COR-L47 (cell line): ENCODE results near the gene BRPF3.

Experiments used
- DNase-seq: peaks from one replicate; lab custom pipeline; 2025; lab: John Stamatoyannopoulos, UW

The BRPF3 gene

DNA sequence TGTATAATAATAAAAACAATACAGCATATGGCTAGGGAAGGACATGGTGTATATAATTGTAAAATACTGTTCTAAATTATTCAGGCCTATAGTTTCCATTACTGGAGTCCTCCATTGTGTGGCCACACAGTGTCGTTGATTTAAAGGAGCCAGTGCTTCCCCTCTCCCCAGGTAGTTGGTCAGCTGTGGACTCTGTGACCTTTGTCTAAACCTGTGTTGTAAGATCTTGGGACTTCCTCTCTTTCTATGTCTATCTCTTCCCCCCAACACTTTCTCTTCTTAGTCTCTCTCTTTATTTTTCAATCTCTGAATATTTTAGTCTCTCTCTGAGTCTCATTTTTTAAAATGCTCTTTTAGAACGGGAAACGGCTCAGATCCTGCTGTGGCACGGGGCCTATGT, 35.6 kb downstream of the BRPF3 start:
- DNase-seq: no peak

DNA sequence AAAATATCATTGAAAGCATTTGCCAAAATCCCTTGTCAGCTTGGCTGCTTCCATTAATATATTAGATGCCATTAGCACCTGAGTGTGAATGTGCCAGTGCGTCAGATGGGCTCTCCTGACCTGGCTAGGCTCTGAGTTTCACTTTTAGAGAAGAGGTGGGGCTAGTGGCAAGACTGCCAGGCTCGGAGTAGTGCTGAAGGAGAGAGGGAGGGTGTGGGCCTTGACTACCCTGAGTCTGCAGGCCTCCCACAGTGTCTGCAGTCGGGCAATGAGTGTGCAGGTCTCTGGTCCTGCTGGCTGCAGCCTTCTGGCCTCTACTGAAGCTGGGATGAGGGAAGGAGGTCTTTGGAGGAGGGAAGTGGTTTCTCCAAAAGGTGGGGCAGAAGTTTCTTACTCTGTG, 38.8 kb downstream of the BRPF3 start:
- DNase-seq: no peak

DNA sequence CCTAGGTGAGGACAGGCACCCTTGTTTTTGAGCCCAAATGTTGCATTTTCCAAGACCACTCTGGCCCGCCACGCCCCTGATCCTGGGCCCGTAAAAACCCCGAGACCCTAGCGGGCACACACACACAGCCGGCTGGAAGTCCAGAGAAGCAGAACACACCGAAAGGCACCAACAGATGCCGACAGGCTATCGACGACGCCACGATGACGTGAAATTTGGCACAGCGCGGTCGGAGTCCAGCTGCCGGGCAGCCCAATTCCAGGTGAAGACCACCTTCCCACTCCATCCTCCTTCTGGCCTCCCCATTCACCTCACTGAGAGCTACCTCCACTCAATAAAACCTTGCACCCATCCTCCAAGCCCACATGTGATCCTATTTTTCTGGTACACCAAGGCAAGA, 39.3 kb downstream of the BRPF3 start:
- DNase-seq: no peak

DNA sequence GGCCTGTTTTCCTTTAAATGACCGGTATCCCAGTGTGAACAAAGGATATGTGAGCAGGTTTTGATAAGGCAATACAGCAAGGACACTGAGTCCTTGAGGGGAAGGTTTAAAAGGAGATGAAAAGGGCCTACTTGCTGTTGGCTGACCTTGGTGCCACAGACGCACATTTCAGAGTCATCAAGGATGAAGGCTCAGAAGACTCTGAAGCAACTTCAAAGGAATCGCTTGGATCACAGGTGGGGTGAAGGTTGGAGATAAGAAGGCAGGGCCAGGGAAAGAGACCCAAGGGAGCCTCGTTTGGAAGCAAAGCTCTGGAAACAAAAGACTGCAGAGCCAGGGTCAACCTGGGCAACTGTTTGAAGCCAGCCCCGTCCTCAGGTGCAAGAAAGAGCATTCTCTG, 43.2 kb downstream of the BRPF3 start:
- no peak for DNase-seq

DNA sequence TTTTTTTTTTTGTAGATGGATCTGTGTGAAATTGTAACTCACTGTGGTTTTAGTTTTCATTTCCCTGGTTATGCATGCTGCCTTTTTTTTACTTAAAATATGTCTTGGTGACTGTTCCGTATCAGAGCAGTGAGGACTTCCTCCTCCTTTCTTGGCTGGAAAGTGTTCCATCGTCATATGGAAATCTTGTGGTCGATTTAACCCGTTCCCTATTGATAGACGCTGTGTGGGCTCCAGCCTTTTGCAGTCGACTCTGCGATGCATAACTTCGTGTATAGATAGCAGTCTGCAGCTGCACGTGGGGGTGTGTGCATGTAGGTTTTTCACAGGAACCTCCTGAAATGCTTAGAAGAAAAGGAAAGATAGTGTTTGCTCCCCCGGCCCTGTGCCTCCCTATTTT, 45.2 kb downstream of the BRPF3 start:
- DNase-seq: no peak

DNA sequence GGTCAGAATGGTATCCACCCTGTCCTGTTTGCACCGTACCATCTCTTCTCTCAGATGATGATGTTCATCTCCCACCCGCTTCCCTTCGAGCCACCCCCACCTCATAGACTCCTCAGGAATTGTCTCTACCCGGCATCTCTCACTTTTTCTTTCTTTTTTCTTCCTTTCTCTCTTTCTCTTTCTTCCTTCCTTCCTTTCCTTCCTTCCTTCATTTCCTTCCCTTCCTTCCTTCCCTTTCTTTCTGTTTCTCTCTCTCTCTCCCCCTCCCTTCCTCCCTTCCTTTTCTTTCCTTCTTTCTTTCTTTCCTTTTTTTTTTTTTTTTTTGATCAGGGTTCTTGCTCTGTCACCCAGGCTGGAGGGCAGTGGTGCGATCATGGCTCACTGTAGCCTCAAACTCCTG, 45.6 kb downstream of the BRPF3 start:
- DNase-seq: no peak

DNA sequence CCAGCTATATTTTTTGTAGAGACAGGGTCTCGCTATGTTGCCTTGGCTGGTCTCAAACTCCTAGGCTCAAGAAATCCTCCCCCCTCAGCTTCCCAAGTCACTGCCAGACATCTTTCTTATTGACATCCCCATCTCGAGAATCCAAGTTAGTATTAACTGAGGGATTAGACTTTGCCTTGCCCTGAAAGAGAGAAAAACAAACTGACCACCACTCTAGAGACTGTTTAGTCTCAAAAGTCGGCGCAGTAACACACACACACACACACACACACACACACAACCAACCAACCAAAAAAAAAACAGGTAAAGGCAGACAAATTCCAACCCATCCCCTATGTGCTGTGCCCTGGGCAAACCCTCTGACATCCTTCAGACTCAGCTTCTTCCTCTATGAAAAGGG, 46.1 kb downstream of the BRPF3 start:
- no peak for DNase-seq

DNA sequence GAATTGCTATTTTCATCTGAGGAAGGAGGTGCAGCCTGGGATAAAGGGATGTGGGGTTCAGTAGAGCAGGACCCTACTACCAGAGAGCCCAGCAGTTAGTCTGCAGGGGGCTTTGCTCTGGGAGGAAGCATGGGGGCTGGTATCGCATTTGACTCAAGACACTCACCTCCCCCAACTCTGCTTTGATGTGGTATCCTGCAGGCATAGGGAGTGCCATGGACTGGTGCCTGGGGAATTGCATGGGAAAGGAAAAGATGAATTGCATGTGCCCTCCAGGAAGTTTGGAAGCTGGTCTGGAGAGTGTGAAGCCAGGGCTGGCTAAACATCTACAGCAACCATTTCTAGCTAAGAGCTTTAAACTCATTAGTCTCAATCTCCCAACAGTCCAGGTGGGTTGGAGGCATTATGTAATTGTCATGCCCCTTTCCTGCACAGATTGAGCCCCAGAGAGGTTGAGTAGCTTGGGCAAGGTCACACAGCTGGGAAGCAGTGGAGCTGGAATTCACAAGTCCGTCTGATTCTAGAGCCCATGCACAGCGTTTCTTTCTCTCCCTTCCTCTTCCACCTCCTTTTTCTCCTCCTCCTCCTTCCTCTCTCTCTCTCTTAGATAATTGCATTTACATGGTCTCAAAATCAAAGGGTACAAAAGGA, 47.1 kb downstream of the BRPF3 start:
- DNase-seq: no peak

DNA sequence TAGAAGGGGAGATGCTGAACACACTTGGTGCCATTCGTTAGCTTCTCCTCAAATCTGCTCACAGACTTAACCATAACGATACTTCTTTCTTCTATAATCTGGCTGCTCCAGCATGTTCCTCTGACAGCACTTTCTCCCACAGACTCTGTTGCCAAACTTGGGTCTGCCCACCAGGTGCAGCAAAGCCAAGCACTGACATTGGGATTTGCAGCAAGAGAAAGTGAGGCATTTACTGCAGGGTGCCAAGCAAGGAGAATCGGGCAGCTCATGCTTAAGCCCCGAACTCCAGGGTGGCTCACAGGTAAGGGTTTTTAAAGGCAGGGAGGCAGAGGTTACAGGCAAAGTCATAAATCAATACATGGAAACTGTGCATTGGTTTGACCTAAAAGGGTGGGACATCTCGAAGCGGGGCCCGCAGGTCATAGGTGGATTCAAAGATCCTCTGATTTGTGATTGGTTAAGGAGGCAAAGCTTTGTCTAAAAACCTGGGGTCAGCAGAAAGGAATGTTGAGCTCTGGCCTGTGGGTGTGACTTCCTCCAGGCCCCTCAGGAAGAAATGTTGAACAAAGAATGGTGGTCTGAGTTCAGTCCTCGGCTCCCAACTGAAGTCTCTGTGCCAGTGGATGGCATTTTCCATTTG, 48.2 kb downstream of the BRPF3 start:
- no peak for DNase-seq

DNA sequence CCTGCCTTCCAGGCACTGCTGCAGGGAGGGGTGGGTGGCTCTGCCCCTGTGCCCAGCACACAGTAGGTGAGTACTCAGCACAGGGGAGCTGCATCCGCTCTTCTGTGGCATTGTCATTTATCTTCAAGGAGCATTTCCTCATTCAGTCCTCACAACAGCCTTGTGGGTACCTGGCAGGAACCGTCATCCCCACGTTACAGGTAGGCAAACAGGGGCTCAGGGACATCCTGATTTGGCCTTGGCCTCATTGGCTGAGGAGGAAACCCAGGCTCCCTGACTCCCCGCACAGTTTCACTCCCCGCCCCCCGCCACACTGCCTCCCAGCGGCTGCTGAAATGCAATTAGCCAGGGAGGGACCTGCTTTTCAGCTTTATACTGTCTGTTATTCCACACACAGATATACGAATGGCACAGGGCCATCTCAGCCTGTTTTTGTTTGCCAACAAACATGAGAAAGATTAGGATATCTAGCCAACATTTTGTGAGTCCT, 49.1 kb downstream of the BRPF3 start:
- DNase-seq: peak; percentile 45

DNA sequence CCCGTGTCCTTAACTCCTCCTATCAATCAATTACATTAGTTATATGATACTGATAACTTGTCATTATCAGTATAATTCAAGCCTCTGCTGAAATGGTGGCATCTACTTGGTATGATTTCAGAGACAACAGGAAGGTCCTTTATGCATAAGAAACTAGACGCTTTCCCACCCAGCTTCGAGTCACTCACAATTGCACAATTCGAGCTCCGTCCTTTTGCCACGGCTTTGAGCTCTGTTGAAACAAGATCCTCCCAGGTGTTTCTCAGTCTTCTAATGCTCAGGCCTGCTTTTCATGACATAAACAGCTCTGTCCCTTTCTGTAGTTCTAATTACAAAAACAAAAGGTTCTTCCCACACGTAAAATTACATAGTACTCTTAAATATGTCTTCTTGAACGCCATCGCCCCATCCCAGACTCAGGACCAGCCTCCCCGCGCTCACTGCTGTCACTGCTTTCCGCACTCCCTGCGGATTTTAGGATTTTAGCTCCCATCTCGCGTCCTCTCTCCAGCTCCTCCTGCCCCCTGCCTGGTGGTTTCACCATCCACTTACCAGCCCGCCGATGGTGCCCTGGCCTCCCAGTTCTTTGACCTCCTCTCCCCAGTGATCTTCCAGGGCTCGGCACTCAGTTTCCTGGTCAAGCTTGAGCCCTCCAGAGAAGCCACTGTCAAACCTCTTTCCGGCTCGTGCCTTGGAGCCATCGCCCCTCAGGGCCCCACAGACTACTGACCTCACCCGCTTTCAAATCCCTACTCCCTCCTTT, 50.1 kb downstream of the BRPF3 start:
- no peak for DNase-seq

DNA sequence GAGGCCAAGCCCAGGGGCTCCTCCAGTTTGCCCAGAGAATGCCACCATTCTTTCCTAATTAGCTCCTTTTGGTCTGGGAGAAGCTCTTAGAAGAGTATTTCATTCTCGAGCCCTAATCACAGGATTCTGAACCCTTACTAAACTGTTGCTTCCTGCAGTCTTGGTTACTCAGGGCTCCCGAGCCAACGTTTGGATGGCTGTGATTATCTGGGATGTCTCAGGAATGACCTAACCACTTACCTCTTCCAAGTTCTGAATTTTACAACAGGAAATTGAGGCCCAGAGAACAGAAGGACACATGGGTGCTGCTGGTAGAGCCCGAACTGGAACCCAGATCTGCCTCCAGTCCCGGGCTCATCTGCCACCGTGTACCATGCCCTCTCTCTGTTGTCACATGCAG, 51.1 kb downstream of the BRPF3 start:
- no peak for DNase-seq

DNA sequence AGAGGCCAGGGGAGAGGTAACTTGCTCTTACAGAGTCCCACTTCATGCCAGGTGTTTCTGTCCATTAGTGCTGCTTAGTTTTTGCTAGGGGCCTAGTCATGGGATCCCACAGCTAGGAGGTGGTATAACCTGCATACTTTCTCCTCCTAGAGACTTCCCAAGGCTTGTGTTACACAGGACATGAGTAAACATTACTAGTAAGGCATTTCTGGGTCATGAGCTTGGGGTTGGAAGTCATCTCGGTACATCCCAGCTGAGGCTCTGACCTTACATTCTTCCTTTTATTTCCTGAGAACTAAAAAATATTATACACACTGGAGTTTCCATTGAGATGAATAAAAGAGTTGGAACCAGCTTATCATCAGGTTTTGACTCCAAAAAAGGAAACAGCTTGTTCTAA, 52.4 kb downstream of the BRPF3 start:
- no peak for DNase-seq

DNA sequence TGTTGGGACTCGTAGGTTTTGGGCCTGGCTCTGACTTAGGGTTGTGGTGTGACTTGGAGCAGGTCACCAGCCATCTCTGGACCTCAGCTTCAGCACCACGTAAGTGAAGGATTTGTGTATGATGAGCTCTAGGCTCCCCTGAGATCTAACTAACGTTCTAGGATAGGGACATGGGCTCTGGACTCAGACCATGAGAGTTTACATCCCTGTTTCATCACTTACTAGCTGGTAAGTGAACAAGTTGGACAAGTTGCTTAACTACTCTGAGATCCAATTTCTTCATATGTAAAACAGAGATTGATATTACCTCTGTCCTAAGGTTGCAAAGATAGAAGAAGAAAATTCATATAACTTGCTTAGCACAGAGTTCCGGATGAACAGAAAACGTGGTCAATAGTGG, 53.0 kb downstream of the BRPF3 start:
- no peak for DNase-seq

DNA sequence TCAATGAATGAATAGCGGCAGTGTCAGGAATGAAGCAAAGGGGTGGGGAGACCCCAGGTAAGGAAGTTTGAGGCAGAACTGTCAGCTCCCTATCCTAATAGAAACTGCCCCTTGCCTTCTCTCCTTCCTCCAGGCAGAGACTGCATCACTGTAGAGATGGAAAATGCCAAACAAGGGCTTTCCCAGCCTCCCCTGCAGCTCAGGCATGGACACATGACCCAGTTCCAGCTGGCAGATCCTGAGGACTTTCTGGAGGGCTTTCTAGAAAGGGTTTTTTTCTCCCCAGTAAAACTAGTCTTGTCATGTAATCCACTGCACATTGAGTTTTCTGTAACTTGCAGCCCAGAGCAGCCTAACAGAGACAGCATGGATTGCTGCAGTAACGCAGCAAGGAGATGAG, 55.5 kb downstream of the BRPF3 start:
- DNase-seq: no peak

DNA sequence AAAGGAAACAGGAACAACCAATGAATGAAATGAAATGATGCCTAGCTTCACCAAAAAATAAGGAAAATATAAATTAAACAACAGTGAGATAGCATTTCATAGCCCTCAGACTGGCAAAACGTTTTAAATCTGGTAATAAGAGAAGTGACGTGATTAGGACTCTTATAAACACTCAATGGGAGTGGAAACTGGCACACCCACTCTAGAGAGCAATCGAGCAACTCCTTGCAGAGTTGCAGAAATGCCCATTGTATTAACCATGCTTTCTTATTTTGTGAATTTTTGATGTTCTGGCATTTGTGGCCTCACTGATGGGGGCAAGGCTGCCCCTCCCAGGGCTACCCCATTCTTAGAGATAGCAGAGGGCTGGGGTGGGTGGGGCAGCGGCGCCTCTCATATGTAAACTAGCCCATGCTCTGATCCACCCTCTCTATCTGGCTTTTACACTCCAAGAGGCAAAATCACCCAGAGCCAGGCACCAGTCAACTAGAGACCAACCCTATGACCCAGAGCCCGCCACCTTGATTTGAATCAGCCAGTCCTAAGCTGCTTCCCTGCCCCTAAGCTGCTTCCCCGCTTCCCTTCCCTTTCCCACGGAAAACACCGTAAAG, 67.0 kb downstream of the BRPF3 start:
- no peak for DNase-seq

DNA sequence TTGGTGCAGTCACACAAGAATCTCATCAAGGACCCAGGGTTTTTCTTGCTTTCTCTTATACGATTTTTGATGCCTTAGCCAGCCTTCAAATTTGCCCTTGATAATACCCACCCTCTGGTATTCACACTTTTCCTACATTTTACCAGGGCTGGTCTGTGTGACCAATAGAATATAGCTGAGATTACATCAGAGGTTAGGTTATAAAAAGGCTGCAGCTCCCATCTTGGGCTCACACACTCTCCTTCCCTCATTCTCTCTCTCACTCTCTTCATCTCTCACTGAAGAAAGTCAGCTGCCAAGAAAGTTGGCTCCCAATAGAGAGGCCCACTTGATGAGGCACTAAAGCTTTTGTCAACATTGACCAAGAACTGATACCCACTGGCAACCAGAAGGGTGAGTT, 69.2 kb downstream of the BRPF3 start:
- no peak for DNase-seq

DNA sequence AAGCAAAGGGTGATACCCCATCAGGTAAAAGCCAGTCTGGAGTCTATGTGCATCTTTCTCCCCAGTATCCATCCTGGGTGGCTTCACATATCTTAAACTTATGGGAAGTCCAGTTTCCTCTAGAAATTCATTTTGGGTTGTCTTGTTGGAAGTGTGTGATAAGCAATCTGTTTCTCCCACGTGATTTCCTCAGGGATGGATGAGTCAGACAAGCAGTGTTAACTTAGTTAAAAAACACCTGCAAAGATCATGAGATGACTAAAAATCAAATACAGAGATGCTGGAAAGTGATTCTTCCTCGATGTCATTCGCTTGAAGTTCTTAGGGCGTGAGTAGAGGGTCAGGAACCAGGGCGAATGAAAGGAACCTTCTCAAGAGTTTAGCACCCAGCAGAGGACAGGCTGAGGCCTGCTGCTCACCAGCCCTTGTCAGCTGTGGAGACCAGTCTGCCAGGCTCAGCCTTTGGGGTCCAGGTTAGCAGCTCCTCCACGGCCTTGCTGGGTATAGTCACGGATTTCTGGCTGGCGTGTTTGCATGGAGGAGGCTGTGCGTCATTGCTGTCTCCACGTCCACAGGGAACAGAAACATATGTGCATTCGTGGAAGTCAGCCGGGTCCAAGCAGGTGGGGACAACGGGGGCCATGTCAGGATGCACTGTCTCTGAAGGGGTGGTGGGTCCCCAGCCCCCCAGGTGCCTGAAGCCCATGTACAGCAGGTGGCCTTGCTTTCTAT, 70.5 kb downstream of the BRPF3 start:
- DNase-seq: no peak

DNA sequence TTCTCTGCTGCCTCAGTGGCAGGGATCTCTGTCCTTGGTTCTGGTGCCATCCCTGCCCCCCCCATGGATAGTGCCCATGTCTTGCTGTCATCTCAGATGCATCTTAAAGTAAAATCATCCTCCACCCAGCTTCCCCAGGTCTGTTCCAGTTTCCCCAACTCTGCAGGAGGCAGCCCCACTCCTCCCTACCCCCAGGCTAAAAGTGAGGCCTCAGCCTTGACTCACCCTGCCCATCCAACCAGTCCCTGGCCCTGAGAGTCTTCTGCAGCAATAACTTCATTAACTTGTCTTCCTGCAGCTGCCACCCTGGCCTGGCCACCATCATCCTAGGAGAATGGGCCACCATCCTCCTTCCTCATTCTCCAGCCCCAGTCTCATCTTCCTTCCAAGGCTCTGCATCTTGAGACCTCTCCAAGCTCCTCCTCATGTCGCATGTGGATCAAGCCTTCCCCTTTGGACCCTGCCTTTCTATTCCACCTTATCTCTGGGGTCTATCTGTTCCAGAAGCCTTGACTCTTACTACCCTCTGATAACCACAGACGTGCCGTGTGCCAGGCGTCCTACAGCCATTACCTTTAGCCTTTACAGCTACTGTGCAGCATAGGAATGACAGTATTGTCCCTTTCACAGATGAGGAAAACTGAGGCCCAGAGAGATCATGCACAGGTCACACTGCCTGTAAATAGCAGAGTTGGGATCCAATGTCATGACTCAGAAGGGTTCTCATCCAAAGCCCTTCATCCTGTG, 71.4 kb downstream of the BRPF3 start:
- DNase-seq: no peak

DNA sequence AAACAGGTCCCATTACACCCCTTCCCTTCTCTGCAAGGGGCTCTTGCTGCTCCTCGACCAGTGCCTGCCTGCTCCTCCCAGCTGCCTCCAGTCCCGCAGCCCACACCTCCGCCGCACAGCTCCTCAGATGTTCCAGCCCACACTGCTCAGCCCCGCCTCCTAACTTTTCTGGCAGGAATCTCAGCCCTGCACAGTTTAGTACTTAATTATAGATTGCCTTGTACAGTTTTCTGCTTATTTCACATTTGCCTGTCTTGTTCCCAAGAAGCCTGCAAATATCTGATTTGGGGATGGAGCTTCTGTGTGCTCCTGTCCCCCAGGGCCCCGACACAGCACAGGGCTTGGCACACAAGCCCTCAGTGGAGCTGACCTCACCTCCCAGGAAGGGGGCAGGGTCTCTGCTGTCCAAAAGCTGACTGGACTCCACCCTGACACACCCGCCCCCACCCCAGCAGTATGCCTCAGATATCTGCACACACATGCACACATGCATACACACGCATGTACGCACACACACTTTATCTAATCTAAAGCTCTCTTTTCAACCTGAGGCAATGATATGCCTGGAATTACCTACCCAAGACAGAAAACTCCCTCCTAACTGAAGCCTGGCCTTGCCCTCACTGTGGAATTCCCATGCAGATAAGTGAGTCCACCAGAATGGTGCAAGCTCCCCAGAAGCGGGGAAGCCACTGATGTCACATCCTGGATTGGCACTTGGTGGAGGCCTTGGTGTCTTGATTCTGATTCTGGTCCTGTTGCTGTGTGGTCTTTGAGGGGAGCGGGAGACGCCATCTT, 72.1 kb downstream of the BRPF3 start:
- no peak for DNase-seq
